SK-N-SH (cell line): ENCODE measurements around the gene ISL1. TPM values are rescaled to one million over a fixed set of nuclear protein-coding genes. Genes with fewer than 3 reads are reported as not detected.

ENCODE experiments used
- CHD2 ChIP-seq: fragments of 150-350 bp; IDR thresholded peaks from 2 replicates; pipeline ENCODE4 v1.6.1; 2018; ENCODE audit warnings: low read length; ENCODE audit not compliant: partially characterized antibody
- CTCF ChIP-seq: fragments of 200-600 bp; sonication (generic); IDR thresholded peaks from 2 replicates; pipeline ENCODE4 v1.6.1; 2017; ENCODE audit warnings: antibody characterized with exemption, mild to moderate bottlenecking, moderate library complexity
- ELF1 ChIP-seq: IDR thresholded peaks from 2 replicates; pipeline ENCODE4 v1.4.0; 2012
- EP300 ChIP-seq, 2 experiments: IDR thresholded peaks; 2 replicates each; pipeline versions ENCODE4 v1.4.0 to v1.6.1; 2012; ENCODE audit warnings: borderline replicate concordance in 1 of 2, low read depth in 1 of 2, low read length in 1 of 2
- FOXM1 ChIP-seq: IDR thresholded peaks from 2 replicates; pipeline ENCODE4 v1.4.0; 2012; ENCODE audit warnings: low read depth, mild to moderate bottlenecking
- GABPA ChIP-seq: IDR thresholded peaks from 2 replicates; pipeline ENCODE4 v1.4.0; 2012; ENCODE audit warnings: low read depth, mild to moderate bottlenecking
- IRF3 ChIP-seq: fragments of 150-350 bp; IDR thresholded peaks from 2 replicates; pipeline ENCODE4 v1.6.1; 2016; ENCODE audit warnings: mild to moderate bottlenecking, low read depth, low read length
- JUND ChIP-seq: IDR thresholded peaks from 2 replicates; pipeline ENCODE4 v1.4.0; 2012
- MAX ChIP-seq: IDR thresholded peaks from 2 replicates; pipeline ENCODE4 v1.4.0; 2012; ENCODE audit warnings: low read depth
- MXI1 ChIP-seq: IDR thresholded peaks from 2 replicates; pipeline ENCODE4 v1.6.1; 2012; ENCODE audit warnings: mild to moderate bottlenecking, low read depth, low read length, improper control_type of control experiment
- NRF1 ChIP-seq: IDR thresholded peaks from 2 replicates; pipeline ENCODE4 v1.6.1; 2012; ENCODE audit warnings: low read depth, mild to moderate bottlenecking, low read length
- PBX3 ChIP-seq: IDR thresholded peaks from 2 replicates; pipeline ENCODE4; 2012
- POLR2AphosphoS5 ChIP-seq: IDR thresholded peaks from 2 replicates; pipeline ENCODE4 v1.6.1; 2012; ENCODE audit warnings: low read depth, low read length
- RCOR1 ChIP-seq: fragments of 150-350 bp; IDR thresholded peaks from 2 replicates; pipeline ENCODE4 v1.6.1; 2017; ENCODE audit warnings: antibody characterized with exemption, low read length
- REST ChIP-seq: IDR thresholded peaks from 2 replicates; pipeline ENCODE4 v1.6.1; 2012; ENCODE audit warnings: mild to moderate bottlenecking, low read depth, low read length, moderate library complexity
- RFX5 ChIP-seq: IDR thresholded peaks from 2 replicates; pipeline ENCODE4 v1.6.1; 2012; ENCODE audit warnings: mild to moderate bottlenecking, improper control_type of control experiment, low read length
- SMC3 ChIP-seq: IDR thresholded peaks from 2 replicates; pipeline ENCODE4 v1.6.1; 2012; ENCODE audit warnings: low read depth, low read length, improper control_type of control experiment
- TAF1 ChIP-seq: IDR thresholded peaks from 2 replicates; pipeline ENCODE4 v1.6.1; 2012; ENCODE audit warnings: low read depth, mild to moderate bottlenecking, low read length, moderate library complexity, borderline replicate concordance
- TEAD4 ChIP-seq: IDR thresholded peaks from 2 replicates; pipeline ENCODE4 v1.4.0; 2012; ENCODE audit warnings: mild to moderate bottlenecking, borderline replicate concordance; ENCODE audit not compliant: insufficient read depth
- YY1 ChIP-seq: IDR thresholded peaks from 2 replicates; pipeline ENCODE4 v1.4.0; 2012; ENCODE audit warnings: low read depth, mild to moderate bottlenecking
- ZBTB33 ChIP-seq: IDR thresholded peaks from 2 replicates; pipeline ENCODE4 v1.4.0; 2012; ENCODE audit warnings: low read depth, borderline replicate concordance
- polyA plus RNA-seq, 3 experiments: library from polyadenylated mRNA; depleted of rRNA; stranded (reverse); fragments of >200 nt; gene quantifications; 2 replicates each; pipeline ENCODE4 v1.2.3, GENCODE V29; 2012

ISL1 gene
- polyA plus RNA-seq, 1 of the 3 experiments (the other 2 are of a cell fraction) = 15.2 TPM

GRCh38 chr5:51378448-51379330, 4.6 kb upstream of the ISL1 start (continued):
- no peak for TF ChIP-seq REST
- no peak for TF ChIP-seq IRF3
- TF ChIP-seq RFX5 = no peak
- TF ChIP-seq TEAD4 = no peak; the same call in 1 of the 2 replicates
- TF ChIP-seq MAX = peak; percentile 51
- peak; percentile 29; the same call in 1 of the 2 replicates for TF ChIP-seq POLR2AphosphoS5
- TF ChIP-seq YY1 = 0 out of 2 replicates have a peak, but pooled peaks have one; percentile 15
- no peak for TF ChIP-seq JUND
- TF ChIP-seq PBX3 = peak; percentile 15; the same call in 1 of the 2 replicates
- no peak for TF ChIP-seq ZBTB33
- no peak for TF ChIP-seq RCOR1
- TF ChIP-seq NRF1 = no peak
- 0 out of 2 replicates have a peak, but pooled peaks have one; percentile 1 for TF ChIP-seq TAF1
- no peak for TF ChIP-seq FOXM1
- no peak for TF ChIP-seq SMC3
- TF ChIP-seq GABPA = peak; percentile 30; the same call in 1 of the 2 replicates
- peak; percentile 78 for TF ChIP-seq CHD2
- TF ChIP-seq MXI1 = no peak
- no peak for TF ChIP-seq ELF1
- TF ChIP-seq EP300 (IDR thresholded peaks at IDR 0.05; ENCODE audit: borderline replicate concordance in 1 of 2, low read depth in 1 of 2, low read length in 1 of 2) = no peak
- TF ChIP-seq CTCF = peak; percentile 34
